ENCODE results near the gene MARK3.

The MARK3 gene

DNA sequence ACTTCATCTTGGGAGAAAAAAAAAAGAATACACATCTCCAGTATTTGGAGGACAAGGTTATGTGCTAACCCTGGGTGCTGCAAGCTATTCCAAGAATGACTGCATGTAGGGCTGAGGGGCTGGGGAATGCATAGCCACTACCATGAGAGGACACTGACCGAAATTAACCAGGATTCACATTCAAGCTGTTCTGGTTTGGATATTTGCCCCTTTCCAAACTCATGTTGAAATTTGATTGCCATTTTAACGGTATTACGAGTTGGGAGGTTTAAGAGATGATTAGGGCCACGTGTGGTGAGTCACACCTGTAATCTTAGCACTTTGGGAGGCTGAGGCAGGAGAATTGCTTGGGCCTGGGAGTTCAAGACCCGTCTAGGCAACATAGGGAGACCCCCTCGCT, 18.5 kb upstream of the MARK3 start:
- no peak for DNase-seq (ENCODE audit: low read depth)
- no peak for TF ChIP-seq CTCF (IDR thresholded peaks at IDR 0.05; ENCODE audit: insufficient read depth, low read depth, low read length, missing control alignments)
- no peak overlapping the region for H3K4me3 ChIP-seq (ENCODE audit: low read depth, low read length)

GRCh38 chr14:103367995-103368394, 17.2 kb upstream of the MARK3 start:
- no peak for TF ChIP-seq CTCF (IDR thresholded peaks at IDR 0.05; ENCODE audit: insufficient read depth, low read depth, low read length, missing control alignments)
- no peak for DNase-seq (ENCODE audit: low read depth)
- no peak overlapping the region for H3K4me3 ChIP-seq (ENCODE audit: low read depth, low read length)

- no peak for DNase-seq (ENCODE audit: low read depth)
- H3K4me3 ChIP-seq (ENCODE audit: low read depth, low read length) = no peak overlapping the region
- TF ChIP-seq CTCF (IDR thresholded peaks at IDR 0.05; ENCODE audit: insufficient read depth, low read depth, low read length, missing control alignments) = no peak
Measured at GRCh38 chr14:103370087-103370486, 15.1 kb upstream of the MARK3 start.

DNA sequence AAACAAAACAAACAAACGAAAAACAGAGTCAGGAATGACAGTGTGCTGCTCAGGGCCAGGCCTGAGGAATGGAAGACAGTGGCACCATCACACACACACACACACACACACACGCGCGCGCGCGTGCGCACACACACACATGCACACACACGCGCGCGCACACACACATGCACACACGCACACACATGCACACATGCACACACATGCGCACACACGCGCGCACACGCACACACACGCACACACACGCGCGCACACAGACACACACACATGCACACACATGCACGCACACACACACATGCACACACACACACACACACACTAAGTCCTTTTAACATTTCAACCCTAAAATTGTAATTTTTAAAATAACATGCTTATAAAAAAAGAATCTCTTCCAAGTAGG, 13.2 kb upstream of the MARK3 start:
- TF ChIP-seq CTCF (IDR thresholded peaks at IDR 0.05; ENCODE audit: insufficient read depth, low read depth, low read length, missing control alignments) = no peak
- DNase-seq (ENCODE audit: low read depth) = no peak
- no peak overlapping the region for H3K4me3 ChIP-seq (ENCODE audit: low read depth, low read length)

DNA sequence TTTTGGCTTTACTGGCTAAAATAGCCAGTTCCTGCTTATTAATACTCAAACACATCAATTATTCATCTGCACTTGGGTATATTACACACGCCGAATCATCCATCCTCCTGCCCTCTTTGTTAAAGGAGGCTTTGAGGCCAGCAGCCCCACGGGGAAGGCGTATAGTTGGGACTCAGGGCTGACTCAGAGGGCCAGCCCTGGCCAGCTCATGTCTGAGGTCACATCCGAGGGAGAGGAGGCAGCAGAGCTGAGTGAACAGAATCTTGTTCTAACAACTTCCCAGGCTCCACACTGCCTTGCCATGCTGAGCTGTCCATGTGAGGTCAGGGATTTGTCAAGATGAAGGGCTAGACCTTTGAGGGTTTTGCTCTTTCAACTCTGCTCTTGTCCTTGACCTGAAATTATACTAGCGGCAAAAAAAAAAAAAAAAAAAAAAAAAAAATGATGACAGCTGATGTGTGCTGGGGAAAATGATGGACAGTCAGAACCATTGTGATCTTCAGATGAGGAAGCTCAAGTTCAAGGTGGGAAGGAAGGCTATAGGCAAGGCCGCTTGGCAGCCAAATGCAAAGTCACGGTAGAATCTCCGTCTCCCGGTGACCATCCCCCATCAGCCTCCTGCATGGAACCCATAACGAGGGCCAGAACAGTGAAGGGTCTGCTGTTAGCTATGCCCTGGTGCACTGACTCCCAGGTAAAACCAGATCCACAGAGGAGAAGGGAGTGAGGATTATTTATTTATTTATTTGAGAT, 12.5 kb upstream of the MARK3 start:
- TF ChIP-seq CTCF (IDR thresholded peaks at IDR 0.05; ENCODE audit: insufficient read depth, low read depth, low read length, missing control alignments) = no peak
- DNase-seq (ENCODE audit: low read depth) = no peak
- no peak overlapping the region for H3K4me3 ChIP-seq (ENCODE audit: low read depth, low read length)

- no peak for DNase-seq (ENCODE audit: low read depth)
- no peak overlapping the region for H3K4me3 ChIP-seq (ENCODE audit: low read depth, low read length)
- TF ChIP-seq CTCF (IDR thresholded peaks at IDR 0.05; ENCODE audit: insufficient read depth, low read depth, low read length, missing control alignments) = no peak
Measured at GRCh38 chr14:103374121-103374520, 11.1 kb upstream of the MARK3 start.

DNA sequence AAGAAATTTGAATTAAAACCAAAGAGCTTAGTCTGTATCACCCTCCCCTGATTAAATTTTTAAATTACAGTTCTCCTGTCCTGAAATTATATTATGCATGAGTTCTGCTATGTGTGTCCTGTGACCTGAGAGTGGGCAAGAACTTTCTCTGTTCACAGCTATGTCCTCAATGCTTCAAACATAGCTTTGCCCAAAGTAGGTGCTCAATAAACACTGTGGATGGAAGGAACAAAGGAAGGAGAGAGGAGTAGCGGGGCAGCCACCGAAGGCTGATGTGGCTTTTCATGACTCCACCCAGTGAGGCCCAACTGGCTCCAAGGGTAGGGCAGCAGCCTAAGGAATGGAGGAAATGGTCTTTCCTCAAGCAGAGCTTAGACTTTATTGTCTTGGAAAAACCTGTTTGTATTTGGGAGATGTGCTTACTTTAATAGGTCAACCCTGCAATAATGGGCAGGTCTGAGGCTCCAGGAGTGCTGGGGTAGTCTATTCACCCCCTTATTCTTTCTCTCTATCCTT, 7.6 kb upstream of the MARK3 start:
- no peak for DNase-seq (ENCODE audit: low read depth)
- no peak overlapping the region for H3K4me3 ChIP-seq (ENCODE audit: low read depth, low read length)
- TF ChIP-seq CTCF (IDR thresholded peaks at IDR 0.05; ENCODE audit: insufficient read depth, low read depth, low read length, missing control alignments) = no peak
